WTC11 (cell line): Measurements from ENCODE around the gene NOS1.

Experiments used
- ATF2 ChIP-seq: sonication (generic); formaldehyde crosslinking; IDR thresholded peaks from 2 replicates; pipeline ENCODE4 v1.8.1; 2022; ENCODE audit warnings: low read depth, missing genetic modification reagents, borderline replicate concordance
- CTCF ChIP-seq: fragments of 200-600 bp; IDR thresholded peaks from 2 replicates; pipeline ENCODE4 v1.8.0; 2022; ENCODE audit warnings: antibody characterized with exemption
- GTF2I ChIP-seq: fragments of 250-450 bp; sonication (Bioruptor Pico); conservative IDR thresholded peaks from 2 replicates; pipeline ENCODE4 v1.4.0; 2021; ENCODE audit warnings: mild to moderate bottlenecking
- NR1H2 ChIP-seq: sonication (generic); formaldehyde crosslinking; IDR thresholded peaks from 2 replicates; pipeline ENCODE4 v1.9.0; 2021; ENCODE audit warnings: mild to moderate bottlenecking, moderate library complexity, missing genetic modification reagents
- STAT6 ChIP-seq: sonication (generic); formaldehyde crosslinking; conservative IDR thresholded peaks from 2 replicates; pipeline ENCODE4 v1.8.1; 2023; ENCODE audit warnings: mild to moderate bottlenecking, low read depth, missing genetic modification reagents, moderate library complexity
- TCF7 ChIP-seq: sonication (generic); formaldehyde crosslinking; IDR thresholded peaks from 2 replicates; pipeline ENCODE4 v1.8.0; 2022; ENCODE audit warnings: mild to moderate bottlenecking, low read depth, missing genetic modification reagents, moderate library complexity
- TP53 ChIP-seq: sonication (generic); formaldehyde crosslinking; IDR thresholded peaks from 2 replicates; pipeline ENCODE4 v1.8.1; 2023; ENCODE audit warnings: mild to moderate bottlenecking, missing genetic modification reagents
- ZNF121 ChIP-seq: sonication (generic); formaldehyde crosslinking; IDR thresholded peaks from 2 replicates; pipeline ENCODE4 v1.8.0; 2023; ENCODE audit warnings: missing genetic modification reagents
- ZNF219 ChIP-seq: sonication (generic); formaldehyde crosslinking; IDR thresholded peaks from 2 replicates; pipeline ENCODE4 v1.8.0; 2023; ENCODE audit warnings: missing genetic modification reagents, mild to moderate bottlenecking, borderline replicate concordance
- ZNF512 ChIP-seq: sonication (generic); formaldehyde crosslinking; IDR thresholded peaks from 2 replicates; pipeline ENCODE4 v1.8.1; 2022; ENCODE audit warnings: missing genetic modification reagents, borderline replicate concordance
- TF ChIP-seq, protein P1 (sequence below): sonication (generic); formaldehyde crosslinking; IDR thresholded peaks from 2 replicates; pipeline ENCODE4 v1.8.1; 2023; ENCODE audit warnings: mild to moderate bottlenecking, missing genetic modification reagents, moderate library complexity
- TF ChIP-seq, protein P2 (sequence below): sonication (generic); formaldehyde crosslinking; IDR thresholded peaks from 2 replicates; pipeline ENCODE4 v1.8.0; 2023; ENCODE audit warnings: missing genetic modification reagents

DNA sequence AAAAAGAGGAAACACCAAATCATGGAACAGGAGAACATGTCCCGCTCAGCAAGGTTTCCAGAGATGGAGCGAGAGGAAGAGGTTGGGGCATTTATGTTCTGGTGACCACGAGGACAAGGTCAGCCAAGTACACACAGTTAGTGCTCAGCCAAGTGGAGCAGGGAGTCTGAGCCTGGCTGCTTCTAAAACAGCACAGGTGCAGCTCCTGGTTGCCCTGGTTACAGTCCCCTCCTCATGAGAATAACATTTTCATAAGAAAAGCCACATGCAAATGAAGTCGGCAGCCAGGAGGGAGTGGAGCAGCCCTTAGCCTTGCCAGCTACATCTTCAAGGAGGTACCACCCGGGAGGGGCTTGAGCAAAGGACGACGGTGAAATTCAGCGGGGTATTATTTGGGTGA is 81.8 kb downstream of the NOS1 start:
- TF ChIP-seq STAT6 (CRISPR knock-in tag), result no peak
- no peak for TF ChIP-seq ZNF219 (CRISPR knock-in tag)
- TF ChIP-seq CTCF, result no peak
- no peak for TF ChIP-seq NR1H2 (CRISPR knock-in tag)
- no peak for TF ChIP-seq GTF2I (CRISPR knock-in tag)
- TF ChIP-seq ATF2, result no peak
- TF ChIP-seq, protein P1, sequence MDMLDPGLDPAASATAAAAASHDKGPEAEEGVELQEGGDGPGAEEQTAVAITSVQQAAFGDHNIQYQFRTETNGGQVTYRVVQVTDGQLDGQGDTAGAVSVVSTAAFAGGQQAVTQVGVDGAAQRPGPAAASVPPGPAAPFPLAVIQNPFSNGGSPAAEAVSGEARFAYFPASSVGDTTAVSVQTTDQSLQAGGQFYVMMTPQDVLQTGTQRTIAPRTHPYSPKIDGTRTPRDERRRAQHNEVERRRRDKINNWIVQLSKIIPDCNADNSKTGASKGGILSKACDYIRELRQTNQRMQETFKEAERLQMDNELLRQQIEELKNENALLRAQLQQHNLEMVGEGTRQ, result no peak
- no peak for TF ChIP-seq TP53 (CRISPR knock-in tag)
- TF ChIP-seq ZNF121, result no peak
- TF ChIP-seq TCF7 (CRISPR knock-in tag), result no peak
- no peak for TF ChIP-seq ZNF512 (CRISPR knock-in tag)
- TF ChIP-seq, protein P2, sequence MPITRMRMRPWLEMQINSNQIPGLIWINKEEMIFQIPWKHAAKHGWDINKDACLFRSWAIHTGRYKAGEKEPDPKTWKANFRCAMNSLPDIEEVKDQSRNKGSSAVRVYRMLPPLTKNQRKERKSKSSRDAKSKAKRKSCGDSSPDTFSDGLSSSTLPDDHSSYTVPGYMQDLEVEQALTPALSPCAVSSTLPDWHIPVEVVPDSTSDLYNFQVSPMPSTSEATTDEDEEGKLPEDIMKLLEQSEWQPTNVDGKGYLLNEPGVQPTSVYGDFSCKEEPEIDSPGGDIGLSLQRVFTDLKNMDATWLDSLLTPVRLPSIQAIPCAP, result no peak
